GM18520 (cell line): ENCODE measurements around the gene DHX8.

Source experiments
- ATAC-seq: cut with Tn5 transposase; IDR thresholded peaks from one replicate; pipeline ENCODE4 v1.9.1; 2021; ENCODE audit not compliant: unreplicated experiment

Gene DHX8

GRCh38 chr17:43521389-43521788 is 37.6 kb downstream of the DHX8 start:
- no peak for ATAC-seq

- ATAC-seq, result no peak
Observed at GRCh38 chr17:43524945-43525575, 41.3 kb downstream of the DHX8 start.

DNA sequence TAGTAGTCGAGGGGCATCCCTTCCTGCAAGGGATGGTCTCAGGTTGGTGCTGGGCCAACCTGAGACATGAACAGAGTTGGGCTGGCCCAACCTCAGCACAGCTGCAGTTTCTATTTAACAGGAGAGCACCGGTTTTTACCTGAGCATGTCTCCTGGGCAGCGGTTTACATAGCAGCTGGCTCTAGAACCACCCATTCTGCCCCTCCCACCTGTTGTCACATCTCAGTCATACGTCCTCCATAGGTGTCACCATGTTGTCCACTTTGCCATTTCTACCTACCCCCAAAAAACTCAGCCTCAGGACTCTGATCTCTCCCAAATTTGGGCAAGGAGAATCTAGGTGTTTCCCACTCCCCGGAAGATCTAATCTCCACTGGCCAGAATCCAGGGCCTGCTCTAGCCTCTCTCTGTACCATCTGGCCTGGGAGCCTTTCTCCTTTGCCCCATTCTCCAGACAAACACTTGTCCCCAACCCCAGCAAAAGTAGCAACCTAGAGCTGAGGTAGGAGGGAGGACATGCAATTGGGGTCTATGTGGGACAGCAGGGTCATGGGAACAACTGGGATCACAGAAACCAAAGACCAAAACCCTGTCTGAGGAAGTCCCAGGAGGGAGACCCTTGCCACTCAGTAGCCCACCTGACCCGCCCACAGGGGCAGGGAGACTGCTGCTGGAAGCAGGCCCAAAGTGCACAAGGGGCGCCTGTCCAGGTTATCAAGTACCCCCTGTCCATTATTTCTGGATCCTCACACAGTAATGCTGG is 43.3 kb downstream of the DHX8 start:
- ATAC-seq, result no peak

DNA sequence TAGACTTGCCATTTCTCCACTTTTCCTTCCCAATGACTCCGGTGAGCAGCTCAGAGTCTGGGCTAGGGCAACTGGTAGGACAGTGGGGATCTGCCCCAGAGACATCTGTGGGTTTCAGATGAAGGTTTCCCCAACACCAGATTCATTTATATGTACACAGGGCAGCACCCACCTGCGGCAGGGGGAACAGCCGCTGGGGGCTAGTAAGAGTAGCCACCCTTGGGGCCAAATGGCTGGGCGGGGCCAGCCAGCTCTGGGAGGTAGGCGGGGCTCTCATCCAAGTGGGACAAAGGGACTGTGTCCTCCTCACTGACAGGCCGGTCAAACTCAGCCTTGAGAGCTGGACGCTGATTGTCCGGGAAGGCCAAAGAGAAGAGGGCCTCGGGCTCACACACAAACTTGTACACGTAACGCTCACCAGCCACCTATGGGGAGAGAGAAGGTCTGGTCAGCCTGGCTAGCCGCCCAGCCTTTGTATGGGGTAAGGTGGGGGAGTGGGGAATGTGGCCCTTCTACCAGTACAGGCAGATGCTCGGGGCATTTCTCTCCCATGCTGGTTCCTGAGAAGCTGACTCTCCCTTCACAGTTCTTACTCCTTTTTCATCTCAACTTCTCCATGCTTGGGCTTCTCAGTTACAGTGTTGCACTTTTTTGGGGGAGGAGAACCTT is 44.7 kb downstream of the DHX8 start:
- ATAC-seq, result no peak

DNA sequence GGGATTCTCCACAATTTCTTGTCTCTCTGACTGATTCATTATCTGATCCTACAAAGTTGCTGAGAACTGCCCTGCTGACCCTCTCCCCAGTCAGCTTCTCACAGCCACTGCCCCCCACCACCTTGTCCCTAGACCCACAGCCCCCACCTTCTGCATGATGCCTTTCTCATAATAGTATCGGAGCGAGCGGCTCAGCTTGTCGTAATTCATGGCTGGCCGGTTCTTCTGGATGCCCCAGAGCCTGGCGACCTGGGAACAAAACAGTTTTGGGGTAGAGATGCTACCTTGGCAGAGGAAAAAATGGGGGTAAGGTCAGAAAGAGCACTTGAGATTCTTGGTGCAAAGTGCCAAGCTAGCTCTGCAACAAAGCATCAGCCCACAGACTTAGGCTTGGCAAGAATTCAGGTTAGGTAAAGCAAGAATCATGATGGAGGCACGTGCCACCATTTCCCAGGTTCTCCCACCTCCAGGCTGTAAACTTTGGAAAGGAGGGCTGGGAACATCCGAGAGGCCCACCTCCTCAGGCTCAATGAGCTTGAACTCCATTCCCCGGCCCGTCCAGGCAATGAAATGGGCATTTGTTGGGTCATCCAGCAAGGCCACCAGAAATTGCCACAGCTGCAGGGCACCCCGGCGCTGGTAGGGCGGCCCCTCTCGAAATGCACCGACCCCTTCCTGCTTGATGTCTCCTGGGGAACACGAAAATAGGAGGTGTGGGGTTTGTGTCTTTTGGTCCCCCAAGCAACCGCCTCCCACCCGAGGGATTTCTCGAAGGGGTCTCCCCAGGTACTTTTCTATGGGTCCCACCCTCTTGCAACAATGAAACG is 45.4 kb downstream of the DHX8 start:
- no peak for ATAC-seq

DNA sequence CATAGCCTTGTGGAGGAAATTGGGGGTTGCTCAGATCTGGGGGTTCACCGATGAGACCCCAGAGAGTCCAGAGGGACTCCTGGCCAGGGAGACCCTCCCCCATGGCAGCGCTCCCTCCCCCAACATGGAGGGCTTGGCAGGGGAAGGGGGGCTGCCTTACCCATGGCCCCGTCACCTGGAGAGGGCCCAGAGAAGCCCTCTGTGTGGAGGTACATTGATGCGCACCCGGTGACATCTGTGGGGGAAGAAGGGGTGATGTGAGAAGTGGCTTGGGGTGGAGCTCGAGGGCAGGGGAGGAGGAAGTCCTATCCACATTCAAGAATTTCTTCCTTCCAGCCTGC is 46.1 kb downstream of the DHX8 start:
- ATAC-seq, result no peak

DNA sequence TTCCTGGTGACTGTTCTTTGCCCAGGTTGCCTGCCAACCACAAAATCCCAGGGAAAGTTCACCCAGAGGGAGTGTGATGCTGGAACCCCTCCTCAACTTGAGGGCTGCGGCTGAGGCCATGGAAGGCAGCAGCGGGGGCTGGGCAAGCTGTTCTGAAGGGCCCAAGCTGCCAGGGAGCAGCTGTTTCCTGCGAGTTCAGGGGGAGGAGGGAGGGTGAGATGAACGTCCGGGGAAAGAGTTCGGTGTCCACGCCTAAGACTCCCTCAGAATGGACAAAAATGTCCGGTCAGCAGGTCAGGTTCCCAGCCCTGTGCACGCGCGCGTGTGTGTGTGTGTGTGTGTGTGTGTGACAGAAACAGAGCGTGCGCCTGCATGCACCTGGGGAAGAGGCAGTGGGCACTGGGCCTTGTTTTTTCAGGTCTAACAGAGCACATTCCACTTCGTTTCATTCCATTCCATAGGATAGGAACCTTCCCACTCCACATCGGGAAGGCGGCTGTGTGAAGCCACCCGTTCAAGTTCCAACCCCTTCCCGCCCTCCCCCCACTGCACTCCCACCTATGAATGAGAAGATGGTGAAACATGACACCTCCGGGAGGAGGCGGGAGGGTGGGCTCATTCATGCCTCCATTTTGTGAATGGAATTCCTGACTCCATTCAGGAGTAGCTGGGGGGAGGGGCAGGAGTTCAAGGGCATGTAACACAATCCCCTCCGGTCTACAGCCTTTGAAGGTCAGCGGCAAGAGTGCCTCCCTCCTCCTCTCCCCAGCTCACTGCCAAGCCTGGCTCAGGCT is 46.7 kb downstream of the DHX8 start:
- no peak for ATAC-seq

DNA sequence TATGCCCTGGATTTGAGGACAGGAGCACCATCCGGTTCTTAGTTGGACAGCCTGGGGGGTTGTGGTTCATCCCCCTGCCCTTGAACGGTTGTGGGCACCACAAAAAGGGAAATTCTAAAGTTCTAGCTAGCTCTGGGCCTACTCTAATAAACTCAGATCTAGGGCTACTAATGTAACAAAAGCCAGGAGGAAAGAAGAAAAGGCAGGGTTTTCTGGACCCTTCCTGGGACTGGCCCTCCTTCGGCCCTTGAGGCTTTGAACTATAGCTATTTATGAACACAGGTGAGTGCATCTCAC is 47.3 kb downstream of the DHX8 start:
- ATAC-seq, result no peak

GRCh38 chr17:43531955-43532354 is 48.2 kb downstream of the DHX8 start:
- no peak for ATAC-seq

DNA sequence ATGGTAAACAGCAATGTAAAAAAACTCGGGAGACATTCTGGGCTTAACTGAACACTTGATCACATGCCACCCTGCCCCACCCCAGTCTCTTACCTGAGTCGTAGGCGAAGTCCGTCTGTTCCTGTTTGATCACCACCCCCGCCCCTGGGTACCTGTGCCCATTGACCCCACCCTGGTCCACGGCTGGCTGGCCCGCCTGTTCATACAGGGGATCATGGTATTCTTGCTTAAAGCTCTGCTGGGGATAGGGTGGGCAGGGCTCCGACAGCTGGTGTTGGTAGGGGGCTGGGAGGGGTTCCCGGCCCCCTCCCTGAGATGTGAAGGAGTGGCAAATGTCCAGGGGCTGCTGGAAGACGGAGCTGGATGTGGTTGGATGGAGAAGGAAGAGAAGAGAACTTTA is 48.8 kb downstream of the DHX8 start:
- ATAC-seq, result no peak

DNA sequence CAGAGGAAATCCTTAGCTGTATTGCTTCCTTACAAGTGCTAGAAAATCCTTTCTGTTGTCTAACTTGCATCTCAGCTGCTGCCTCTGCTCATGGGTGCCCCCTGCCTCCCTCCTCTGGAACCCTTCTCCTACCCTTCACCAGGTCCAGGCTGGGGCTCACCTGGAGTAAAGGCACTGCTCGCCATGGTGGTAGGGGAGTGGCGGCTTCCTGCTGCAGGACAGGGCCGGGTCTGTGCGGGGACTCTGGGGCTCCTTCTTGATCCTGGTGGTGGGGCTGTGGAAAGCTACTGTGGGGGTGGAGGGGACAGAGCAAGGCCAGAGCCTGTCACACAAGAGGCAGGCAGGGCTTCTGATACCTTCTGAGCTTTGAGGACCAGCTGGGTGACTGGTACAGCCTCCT is 49.9 kb downstream of the DHX8 start:
- no peak for ATAC-seq

- no peak for ATAC-seq
Observed at GRCh38 chr17:43534909-43535308, 51.1 kb downstream of the DHX8 start.

DNA sequence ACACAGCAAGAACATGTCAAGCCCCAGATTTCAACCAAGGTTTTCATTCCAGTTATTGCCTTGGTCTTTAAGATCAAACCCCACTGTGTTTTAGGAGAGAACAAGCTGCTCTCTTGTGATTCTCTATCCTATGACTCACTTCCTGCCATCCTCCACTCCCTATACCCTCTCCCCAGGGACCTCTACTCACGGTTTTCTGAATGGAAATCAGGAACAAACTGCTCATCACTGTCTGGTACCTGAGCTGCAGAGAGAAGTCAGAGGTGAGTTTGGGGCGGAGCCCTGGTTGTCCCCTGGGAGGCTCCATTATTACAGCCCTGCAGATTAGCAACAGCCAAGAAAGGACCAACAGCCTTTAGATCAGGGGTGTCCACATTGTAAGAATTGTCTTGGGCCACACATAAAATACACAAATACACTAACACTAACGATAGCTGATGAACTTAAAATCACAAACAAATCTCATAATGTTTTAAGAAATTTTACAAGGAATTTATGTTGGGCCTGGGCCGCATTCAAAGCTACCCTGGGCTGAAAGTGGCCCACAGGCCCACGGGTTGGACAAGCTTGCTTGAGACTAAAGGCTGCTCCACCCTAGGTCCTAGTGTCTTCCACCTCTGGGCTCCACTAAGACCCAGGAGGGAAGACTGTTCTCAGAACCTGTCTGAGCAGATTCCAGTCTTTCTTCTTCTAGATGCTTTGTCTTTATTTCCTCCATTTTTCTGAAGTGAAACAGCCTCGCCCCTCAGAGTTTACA is 52.6 kb downstream of the DHX8 start:
- no peak for ATAC-seq

DNA sequence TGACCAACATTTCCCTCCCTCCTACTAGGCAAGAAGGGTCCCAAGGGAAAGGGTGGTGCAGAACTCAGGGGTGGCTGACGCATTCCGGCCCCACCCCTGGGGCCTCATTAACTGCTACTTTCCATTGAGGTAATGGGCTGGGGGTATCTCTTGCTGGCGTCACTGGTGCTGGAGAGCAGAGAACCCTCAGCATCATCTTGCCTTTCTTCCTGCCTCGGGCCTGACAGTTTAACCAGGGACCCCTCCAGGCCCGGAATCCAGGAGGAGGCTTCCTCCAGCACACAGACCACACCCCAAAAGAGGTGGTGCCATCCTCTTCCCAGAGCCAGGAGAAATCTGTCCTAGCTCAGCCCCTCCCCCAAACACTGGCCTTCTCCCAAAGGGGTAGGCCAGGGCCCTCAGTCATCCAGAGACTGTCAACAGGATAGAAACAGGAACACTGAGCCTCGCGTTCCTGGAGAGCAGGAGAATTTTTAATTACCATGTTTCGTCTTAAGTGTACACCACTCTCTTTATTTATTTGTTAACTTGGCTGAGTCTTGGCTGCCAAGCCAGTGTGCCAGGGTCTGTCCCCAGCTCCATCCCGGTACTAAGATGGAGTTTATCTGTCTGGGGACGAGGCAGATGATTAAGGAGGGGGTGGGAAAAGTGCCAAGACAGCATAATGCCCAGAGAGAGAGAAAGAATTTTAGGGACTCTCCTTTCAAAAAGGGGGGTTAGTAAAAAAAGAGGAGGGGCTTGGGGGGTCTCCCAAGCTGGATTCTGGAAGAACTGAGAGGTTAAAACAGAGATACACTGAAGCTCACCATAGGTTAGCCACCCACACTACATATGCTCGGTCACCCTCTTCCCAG is 57.3 kb downstream of the DHX8 start:
- no peak for ATAC-seq

GRCh38 chr17:43542859-43543258 is 59.1 kb downstream of the DHX8 start:
- ATAC-seq, result no peak

DNA sequence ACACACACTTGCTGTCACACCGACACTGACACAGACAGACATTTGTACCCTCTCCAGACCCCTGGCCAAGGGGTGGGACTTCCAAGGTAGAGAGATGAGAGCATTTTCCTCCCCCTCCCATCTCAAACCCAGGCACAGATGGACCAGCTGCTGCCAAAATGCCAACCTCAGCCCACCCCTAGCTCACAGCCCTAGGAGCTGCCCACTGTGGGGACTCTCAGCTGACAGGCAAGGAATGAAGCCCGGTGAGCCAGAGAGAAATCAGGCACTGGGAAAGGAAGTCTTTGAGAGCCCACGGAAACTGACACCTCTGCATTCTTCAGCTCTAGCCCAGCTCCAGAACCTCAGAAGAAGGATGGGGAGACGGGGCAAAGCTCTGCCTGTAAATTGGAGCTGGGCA is 59.5 kb downstream of the DHX8 start:
- ATAC-seq, result no peak

- no peak for ATAC-seq
Observed at GRCh38 chr17:43543771-43544575, 60.2 kb downstream of the DHX8 start.

DNA sequence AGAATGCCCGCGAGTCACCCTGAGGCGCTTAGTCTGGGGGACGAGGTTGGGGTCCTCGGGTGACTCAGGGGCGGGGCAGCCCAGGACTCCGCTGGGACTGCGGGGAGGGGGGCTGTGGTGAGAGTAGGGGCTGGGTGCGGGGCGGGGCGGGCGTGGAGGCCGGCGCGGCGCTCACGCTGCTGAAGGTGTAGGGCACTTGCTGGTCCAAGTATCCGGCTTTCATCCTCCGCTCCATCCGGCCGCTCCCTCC is 61.5 kb downstream of the DHX8 start:
- no peak for ATAC-seq
